Measurements from ENCODE around the gene GATA3.

GATA3 gene

GRCh38 chr10:8084799-8085198 lies 30.3 kb downstream of the GATA3 start:
- DNase-seq (ENCODE audit: low read depth), result no peak
- no peak overlapping the region for H3K4me3 ChIP-seq (ENCODE audit: low read depth, low read length)

GRCh38 chr10:8085251-8085650 lies 30.8 kb downstream of the GATA3 start:
- no peak for TF ChIP-seq CTCF (IDR thresholded peaks at IDR 0.05; ENCODE audit: insufficient read depth, low read depth, low read length, missing control alignments)
- no peak for DNase-seq (ENCODE audit: low read depth)
- H3K4me3 ChIP-seq (ENCODE audit: low read depth, low read length), result no peak overlapping the region

More at GRCh38 chr10:8084799-8085198, 30.3 kb downstream of the GATA3 start:
- no peak for TF ChIP-seq CTCF (IDR thresholded peaks at IDR 0.05; ENCODE audit: insufficient read depth, low read depth, low read length, missing control alignments)

- no peak for TF ChIP-seq CTCF (IDR thresholded peaks at IDR 0.05; ENCODE audit: insufficient read depth, low read depth, low read length, missing control alignments)
- DNase-seq (ENCODE audit: low read depth), result no peak
These were observed 31.8 kb downstream of the GATA3 start for GRCh38 chr10:8086315-8086714.

GRCh38 chr10:8088504-8088903 lies 34.0 kb downstream of the GATA3 start:
- peak; percentile 43 for DNase-seq (ENCODE audit: low read depth)
- TF ChIP-seq CTCF (IDR thresholded peaks at IDR 0.05; ENCODE audit: insufficient read depth, low read depth, low read length, missing control alignments), result no peak
- no peak overlapping the region for H3K4me3 ChIP-seq (ENCODE audit: low read depth, low read length)

More at GRCh38 chr10:8086315-8086714, 31.8 kb downstream of the GATA3 start:
- H3K4me3 ChIP-seq (ENCODE audit: low read depth, low read length), result no peak overlapping the region

GRCh38 chr10:8092428-8092827 lies 37.9 kb downstream of the GATA3 start:
- H3K4me3 ChIP-seq (ENCODE audit: low read depth, low read length), result no peak overlapping the region
- TF ChIP-seq CTCF (IDR thresholded peaks at IDR 0.05; ENCODE audit: insufficient read depth, low read depth, low read length, missing control alignments), result no peak
- DNase-seq (ENCODE audit: low read depth), result no peak

GRCh38 chr10:8095959-8096358 lies 41.5 kb downstream of the GATA3 start:
- no peak for TF ChIP-seq CTCF (IDR thresholded peaks at IDR 0.05; ENCODE audit: insufficient read depth, low read depth, low read length, missing control alignments)
- no peak for DNase-seq (ENCODE audit: low read depth)
- no peak overlapping the region for H3K4me3 ChIP-seq (ENCODE audit: low read depth, low read length)

- TF ChIP-seq CTCF (IDR thresholded peaks at IDR 0.05; ENCODE audit: insufficient read depth, low read depth, low read length, missing control alignments), result no peak
- no peak overlapping the region for H3K4me3 ChIP-seq (ENCODE audit: low read depth, low read length)
- DNase-seq (ENCODE audit: low read depth), result no peak
These were observed 42.4 kb downstream of the GATA3 start for GRCh38 chr10:8096931-8097330.
